Skeletal muscle satellite cell (primary cell): ENCODE data around the gene SNAI3.

Source experiments
- H3K27me3 ChIP-seq: 2 replicates; pipeline ENCODE4 v1.7.0; 2013; ENCODE audit warnings: low read length; ENCODE audit not compliant: control insufficient read depth, insufficient read depth
- H3K36me3 ChIP-seq: 2 replicates; pipeline ENCODE4 v1.7.0; 2013; ENCODE audit warnings: mild to moderate bottlenecking, control low read depth, low read length; ENCODE audit not compliant: insufficient read depth
- H3K4me1 ChIP-seq: 2 replicates; pipeline ENCODE4 v1.7.0; 2013; ENCODE audit warnings: low read length; ENCODE audit not compliant: control insufficient read depth, insufficient read depth
- H3K4me2 ChIP-seq: 2 replicates; pipeline ENCODE4 v1.7.0; 2013; ENCODE audit warnings: mild to moderate bottlenecking, low read length
- H3K4me3 ChIP-seq: 2 replicates; pipeline ENCODE4 v1.7.0; 2013; ENCODE audit warnings: low read length
- H3K9ac ChIP-seq: 2 replicates; pipeline ENCODE4 v1.7.0; 2013; ENCODE audit warnings: mild to moderate bottlenecking, low read depth, low read length, moderate library complexity
- H3K9me3 ChIP-seq: replicated peaks from 2 replicates; pipeline ENCODE4 v1.7.0; 2013; ENCODE audit warnings: mild to moderate bottlenecking, control low read depth, low read length

The SNAI3 gene

GRCh38 chr16:88711750-88712340 lies 25.5 kb upstream of the SNAI3 start:
- no peak overlapping the region for H3K9ac ChIP-seq
- no peak overlapping the region for H3K4me3 ChIP-seq
- no peak overlapping the region for H3K4me2 ChIP-seq
- H3K27me3 ChIP-seq: no peaks in the 10 kb centered on the region
- H3K36me3 ChIP-seq: peaks cover 48% of the 10 kb centered on the region
- H3K9me3 ChIP-seq: no peaks in the 10 kb centered on the region
- H3K4me1 ChIP-seq: peaks cover 7% of the 10 kb centered on the region

- Histone ChIP-seq H3K27me3 (no peaks in the 10 kb centered on the region), H3K4me2 (no peak overlapping the region), H3K9me3 (no peaks in the 10 kb centered on the region), H3K4me1 (peaks cover 8% of the 10 kb centered on the region), H3K9ac (no peak overlapping the region), H3K36me3 (peaks cover 35% of the 10 kb centered on the region), H3K4me3 (no peak overlapping the region)
These were observed 24.2 kb upstream of the SNAI3 start for GRCh38 chr16:88710556-88710955.

GRCh38 chr16:88706965-88707826 lies 20.9 kb upstream of the SNAI3 start:
- H3K4me2 ChIP-seq: peak overlapping the region; percentile 84
- H3K4me3 ChIP-seq: peak overlapping the region; percentile 86
- H3K9ac ChIP-seq: peak overlapping the region; percentile 82
- peaks cover 22% of the 10 kb centered on the region for H3K4me1 ChIP-seq
- H3K36me3 ChIP-seq: peaks cover 12% of the 10 kb centered on the region
- no peaks in the 10 kb centered on the region for H3K9me3 ChIP-seq
- no peaks in the 10 kb centered on the region for H3K27me3 ChIP-seq

GRCh38 chr16:88706229-88706964 lies 20.1 kb upstream of the SNAI3 start, which contains the start of the genes CTU2 and RNF166:
Gene CTU2, plus strand, starts transcription at chr16:88706503. Its CDS starts 28 bp downstream, at chr16:88706531.
Gene RNF166, minus strand, starts transcription at chr16:88706408. Its CDS starts 83 bp downstream, at chr16:88706325.
- Histone ChIP-seq H3K4me1 (peaks cover 25% of the 10 kb centered on the region), H3K4me3 (peak within 1 kb of the TSS; percentile 86), H3K36me3 (peaks cover 12% of the 10 kb centered on the region), H3K9ac (peak within 1 kb of the TSS; percentile 82), H3K27me3 (no peaks in the 10 kb centered on the region), H3K4me2 (peak within 1 kb of the TSS; percentile 98), H3K9me3 (no peaks in the 10 kb centered on the region)

- Histone ChIP-seq H3K4me2 (peak overlapping the region; percentile 98), H3K4me3 (peak overlapping the region; percentile 86), H3K4me1 (peaks cover 31% of the 10 kb centered on the region), H3K36me3 (peaks cover 11% of the 10 kb centered on the region), H3K27me3 (no peaks in the 10 kb centered on the region), H3K9me3 (no peaks in the 10 kb centered on the region), H3K9ac (peak overlapping the region; percentile 82)
These were observed 19.5 kb upstream of the SNAI3 start for GRCh38 chr16:88705801-88706228.

GRCh38 chr16:88705076-88705684 lies 18.9 kb upstream of the SNAI3 start:
- Histone ChIP-seq H3K36me3 (peaks cover 9% of the 10 kb centered on the region), H3K4me2 (peak overlapping the region; percentile 98), H3K4me3 (peak overlapping the region; percentile 86), H3K4me1 (peaks cover 35% of the 10 kb centered on the region), H3K9me3 (no peaks in the 10 kb centered on the region), H3K27me3 (no peaks in the 10 kb centered on the region), H3K9ac (peak overlapping the region; percentile 82)

GRCh38 chr16:88703486-88704309 lies 17.4 kb upstream of the SNAI3 start:
- H3K27me3 ChIP-seq: no peaks in the 10 kb centered on the region
- H3K9ac ChIP-seq: no peak overlapping the region
- H3K36me3 ChIP-seq: peaks cover 5% of the 10 kb centered on the region
- H3K4me1 ChIP-seq: peaks cover 35% of the 10 kb centered on the region
- no peaks in the 10 kb centered on the region for H3K9me3 ChIP-seq
- H3K4me2 ChIP-seq: no peak overlapping the region
- H3K4me3 ChIP-seq: no peak overlapping the region

- H3K27me3 ChIP-seq: no peaks in the 10 kb centered on the region
- peaks cover 35% of the 10 kb centered on the region for H3K4me1 ChIP-seq
- no peak overlapping the region for H3K4me2 ChIP-seq
- no peak overlapping the region for H3K9ac ChIP-seq
- peaks cover 8% of the 10 kb centered on the region for H3K36me3 ChIP-seq
- H3K4me3 ChIP-seq: no peak overlapping the region
- H3K9me3 ChIP-seq: no peaks in the 10 kb centered on the region
These were observed 16.3 kb upstream of the SNAI3 start for GRCh38 chr16:88702371-88703210.

GRCh38 chr16:88701581-88702370 lies 15.5 kb upstream of the SNAI3 start:
- Histone ChIP-seq H3K9me3 (no peaks in the 10 kb centered on the region), H3K36me3 (peaks cover 8% of the 10 kb centered on the region), H3K4me1 (peaks cover 28% of the 10 kb centered on the region), H3K27me3 (no peaks in the 10 kb centered on the region), H3K9ac (no peak overlapping the region), H3K4me2 (peak overlapping the region; percentile 41), H3K4me3 (no peak overlapping the region)
